Prostate gland (tissue), 2 donors: ENCODE measurements around the gene USP38.

Source experiments
- POLR2A ChIP-seq: fragments of 450-650 bp; IDR thresholded peaks from one replicate; pipeline ENCODE4 v1.6.1; 2016; ENCODE audit warnings: antibody characterized with exemption, mild to moderate bottlenecking
- POLR2AphosphoS5 ChIP-seq: sonication (generic); formaldehyde crosslinking; IDR thresholded peaks from one replicate; pipeline ENCODE4 v1.6.1; 2017; ENCODE audit warnings: antibody characterized with exemption
- TF ChIP-seq, protein P1 (sequence below), 4 experiments: fragments of 200-600 bp in 2 of 4; fragments of 450-650 bp in 2 of 4; sonication (generic) in 2 of 4; IDR thresholded peaks; 1 replicate in 3 of 4; 2 replicates in 1 of 4; pipeline ENCODE4 v1.5.1; 2016 to 2019; ENCODE audit warnings: antibody characterized with exemption in 4 of 4, mild to moderate bottlenecking in 2 of 4, moderate library complexity in 2 of 4

DNA sequence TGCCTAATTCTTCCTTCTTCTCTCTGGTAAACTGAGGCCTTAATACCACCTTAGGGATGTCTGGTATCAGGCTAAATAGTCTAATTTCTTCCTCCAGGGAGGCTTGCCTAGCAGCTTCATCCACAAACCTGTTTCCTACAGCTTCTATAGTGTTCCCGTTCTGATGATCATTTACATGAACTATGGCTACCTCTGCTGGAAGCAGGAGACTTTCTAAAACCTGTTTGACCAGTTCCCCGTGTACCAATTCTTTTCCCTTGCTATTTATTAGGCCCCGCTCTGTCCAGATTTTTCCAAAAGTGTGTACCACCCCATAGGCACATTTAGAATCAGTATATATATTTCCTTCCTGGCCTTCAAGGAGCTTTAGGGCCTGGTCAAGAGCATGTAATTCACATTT is 5.8 kb upstream of the USP38 start:
- TF ChIP-seq, protein P1, sequence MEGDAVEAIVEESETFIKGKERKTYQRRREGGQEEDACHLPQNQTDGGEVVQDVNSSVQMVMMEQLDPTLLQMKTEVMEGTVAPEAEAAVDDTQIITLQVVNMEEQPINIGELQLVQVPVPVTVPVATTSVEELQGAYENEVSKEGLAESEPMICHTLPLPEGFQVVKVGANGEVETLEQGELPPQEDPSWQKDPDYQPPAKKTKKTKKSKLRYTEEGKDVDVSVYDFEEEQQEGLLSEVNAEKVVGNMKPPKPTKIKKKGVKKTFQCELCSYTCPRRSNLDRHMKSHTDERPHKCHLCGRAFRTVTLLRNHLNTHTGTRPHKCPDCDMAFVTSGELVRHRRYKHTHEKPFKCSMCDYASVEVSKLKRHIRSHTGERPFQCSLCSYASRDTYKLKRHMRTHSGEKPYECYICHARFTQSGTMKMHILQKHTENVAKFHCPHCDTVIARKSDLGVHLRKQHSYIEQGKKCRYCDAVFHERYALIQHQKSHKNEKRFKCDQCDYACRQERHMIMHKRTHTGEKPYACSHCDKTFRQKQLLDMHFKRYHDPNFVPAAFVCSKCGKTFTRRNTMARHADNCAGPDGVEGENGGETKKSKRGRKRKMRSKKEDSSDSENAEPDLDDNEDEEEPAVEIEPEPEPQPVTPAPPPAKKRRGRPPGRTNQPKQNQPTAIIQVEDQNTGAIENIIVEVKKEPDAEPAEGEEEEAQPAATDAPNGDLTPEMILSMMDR (IDR thresholded peaks at IDR 0.05), result peak in 1 of 4 experiments; percentile 14
- TF ChIP-seq POLR2A (no peak), POLR2AphosphoS5 (peak; percentile 18)
